RKO (cell line): Measurements from ENCODE around the gene CLBA1.
"Not testable (repeated sequence)": the region's sequence is repeated elsewhere in the genome, so short reads cannot be mapped to it uniquely, and the experiment has no call there.

Experiments
- DNase-seq: peaks from one replicate; pipeline ENCODE4 v3.0.0-alpha.2; 2016; ENCODE audit warnings: low spot score

CLBA1 gene

GRCh38 chr14:105023791-105024480 lies 38.3 kb downstream of the CLBA1 start:
- peak; percentile 88 for DNase-seq

GRCh38 chr14:105025429-105025828 lies 39.8 kb downstream of the CLBA1 start:
- no peak for DNase-seq

- peak; percentile 97 for DNase-seq
Measured at GRCh38 chr14:105026033-105026785, 40.6 kb downstream of the CLBA1 start.

- peak; percentile 92 for DNase-seq
Measured at GRCh38 chr14:105026802-105027563, 41.4 kb downstream of the CLBA1 start.

GRCh38 chr14:105027718-105028117 lies 42.1 kb downstream of the CLBA1 start:
- DNase-seq, result not testable (repeated sequence)

- DNase-seq, result peak; percentile 81
Measured at GRCh38 chr14:105028251-105028927, 42.8 kb downstream of the CLBA1 start.

- no peak for DNase-seq
Measured at GRCh38 chr14:105029402-105029801, 43.8 kb downstream of the CLBA1 start.

GRCh38 chr14:105030194-105030593 lies 44.6 kb downstream of the CLBA1 start:
- DNase-seq, result no peak

- DNase-seq, result no peak
Measured at GRCh38 chr14:105030836-105031396, 45.3 kb downstream of the CLBA1 start.

GRCh38 chr14:105032451-105032901 lies 46.9 kb downstream of the CLBA1 start:
- DNase-seq, result not testable (repeated sequence)

- not testable (repeated sequence) for DNase-seq
Measured at GRCh38 chr14:105033412-105033900, 47.9 kb downstream of the CLBA1 start.

GRCh38 chr14:105034315-105035039 lies 48.9 kb downstream of the CLBA1 start:
- no peak for DNase-seq

GRCh38 chr14:105035616-105036015 lies 50.0 kb downstream of the CLBA1 start:
- not testable (repeated sequence) for DNase-seq

- no peak for DNase-seq
Measured at GRCh38 chr14:105039458-105040205, 54.0 kb downstream of the CLBA1 start.

GRCh38 chr14:105041841-105042765 lies 56.5 kb downstream of the CLBA1 start:
- DNase-seq, result no peak

GRCh38 chr14:105042813-105043212 lies 57.2 kb downstream of the CLBA1 start:
- no peak for DNase-seq

- no peak for DNase-seq
Measured at GRCh38 chr14:105043641-105044040, 58.1 kb downstream of the CLBA1 start.
